ENCODE data around the gene INMT.

- TF ChIP-seq CTCF (IDR thresholded peaks at IDR 0.05; ENCODE audit: insufficient read depth, low read depth, low read length), result no peak
- no peak for TF ChIP-seq EZH2 (IDR thresholded peaks at IDR 0.05; ENCODE audit: insufficient read depth, low read length)
Observed at GRCh38 chr7:30778255-30779025, 26.5 kb downstream of the INMT start.

All from astrocyte (in vitro differentiated cells and primary cell).